Esophagus (tissue), 2 donors: ENCODE data around the gene SMIM44. TPM values are rescaled to one million over a fixed set of nuclear protein-coding genes. Genes with fewer than 3 reads are reported as not detected.

ENCODE experiments used
- H3K27ac ChIP-seq, 2 donors: one replicate each; pipeline ENCODE4 v1.5.1; 2013; ENCODE audit warnings: low read depth in 2 of 2, mild to moderate bottlenecking in 2 of 2, inconsistent platforms in 1 of 2, low read length in 1 of 2, moderate library complexity in 1 of 2
- H3K27me3 ChIP-seq, 2 donors: one replicate each; pipeline ENCODE4 v1.6.1; 2013; ENCODE audit warnings: low read length in 2 of 2, control low read depth in 1 of 2, mild to moderate bottlenecking in 1 of 2; ENCODE audit not compliant: insufficient read depth in 2 of 2, control insufficient read depth in 1 of 2
- H3K36me3 ChIP-seq, 2 donors: one replicate each; pipeline ENCODE4 v1.6.1; 2013; ENCODE audit warnings: low read length in 1 of 2; ENCODE audit not compliant: control insufficient read depth in 2 of 2, insufficient read depth in 2 of 2
- H3K4me1 ChIP-seq, 2 donors: one replicate each; pipeline ENCODE4 v1.6.1; 2013; ENCODE audit warnings: low read length in 1 of 2; ENCODE audit not compliant: control insufficient read depth in 2 of 2, insufficient read depth in 2 of 2
- H3K4me3 ChIP-seq, 2 donors: one replicate each; pipeline ENCODE4 v1.5.1; 2013; ENCODE audit warnings: low read length in 2 of 2, mild to moderate bottlenecking in 2 of 2, low read depth in 1 of 2, moderate library complexity in 1 of 2
- H3K9me3 ChIP-seq, 2 donors: one replicate each; pipeline ENCODE4 v1.6.1; 2013; ENCODE audit warnings: mild to moderate bottlenecking in 2 of 2, low read depth in 1 of 2, low read length in 1 of 2, moderate library complexity in 1 of 2; ENCODE audit not compliant: control insufficient read depth in 2 of 2, insufficient read depth in 1 of 2
- WGBS, 2 donors: extraction: QIAGEN DNeasy Blood & Tissue Kit; methylation state at CpG; one replicate each; pipeline ENCODE4 v1.1.7; 2013; 5-methylcytosine and 5-hydroxymethylcytosine counted together
- polyA plus RNA-seq, 2 donors: library from polyadenylated mRNA; stranded (reverse); fragments of 200-250 nt; gene quantifications; one replicate each; pipeline ENCODE4 v1.2.3, GENCODE V29; 2013
- donor health status: healthy with polysubstance abuse.
- donor health status: Bipolar disorder and iron deficiency.

The SMIM44 gene
- polyA plus RNA-seq, 2 donors, result not detected

GRCh38 chr19:3479177-3479833 lies 3.9 kb downstream of the SMIM44 start:
- Histone ChIP-seq H3K9me3 (no peaks in the 10 kb centered on the region), H3K4me1 (peaks cover 2 to 3% of the 10 kb centered on the region in 2 donors), H3K27me3 (peaks cover 0 to 4% of the 10 kb centered on the region in 2 donors), H3K4me3 (no peak overlapping the region), H3K36me3 (no peaks in the 10 kb centered on the region), H3K27ac (no peak overlapping the region)
- WGBS, 2 donors, result 26 to 36% methylated on average over 7 of the region's 7 CpGs

DNA sequence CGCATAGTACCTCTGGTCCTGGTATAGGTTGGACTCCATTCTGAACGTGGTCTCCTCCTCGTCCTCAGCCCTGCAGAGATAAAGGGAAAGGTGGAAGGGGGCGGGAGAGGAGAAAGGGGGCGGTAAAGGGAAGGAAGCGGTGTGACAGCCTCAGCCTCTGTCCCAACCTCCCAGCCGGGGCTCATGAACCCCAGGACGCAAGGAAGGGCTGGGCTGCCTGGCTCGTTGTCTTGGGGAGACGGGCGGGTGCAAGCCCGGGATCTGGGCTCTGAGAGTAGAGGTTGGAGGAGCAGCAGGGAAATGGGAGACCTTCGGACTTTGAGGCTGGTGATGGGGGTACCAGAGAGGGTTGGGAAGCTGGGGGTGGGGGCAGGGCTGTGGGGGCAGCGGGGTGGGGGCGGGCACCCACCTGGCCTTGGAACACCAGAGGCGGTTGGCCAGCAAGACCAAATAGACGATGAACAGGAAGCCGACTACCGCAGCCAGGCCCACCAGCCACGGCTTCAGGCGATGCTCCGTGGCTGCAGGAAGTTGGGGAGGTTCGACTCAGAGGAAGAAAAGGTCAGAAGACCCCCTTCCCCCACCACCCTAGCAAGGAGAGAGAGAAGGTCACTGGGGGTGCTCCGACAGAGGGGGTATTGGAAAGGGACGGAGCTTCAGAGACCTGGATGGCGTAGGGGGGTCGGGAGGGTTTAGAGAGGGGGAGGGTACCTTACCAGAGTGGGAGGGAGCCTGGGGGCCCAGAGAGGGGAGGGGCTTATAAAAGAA lies 4.6 kb downstream of the SMIM44 start:
- 27 to 28% methylated on average over 27 of the region's 27 CpGs for WGBS, 2 donors
- Histone ChIP-seq H3K4me3 (no peak overlapping the region), H3K27ac (no peak overlapping the region), H3K4me1 (peaks cover 2 to 3% of the 10 kb centered on the region in 2 donors), H3K36me3 (no peaks in the 10 kb centered on the region), H3K9me3 (no peaks in the 10 kb centered on the region), H3K27me3 (peaks cover 0 to 4% of the 10 kb centered on the region in 2 donors)

DNA sequence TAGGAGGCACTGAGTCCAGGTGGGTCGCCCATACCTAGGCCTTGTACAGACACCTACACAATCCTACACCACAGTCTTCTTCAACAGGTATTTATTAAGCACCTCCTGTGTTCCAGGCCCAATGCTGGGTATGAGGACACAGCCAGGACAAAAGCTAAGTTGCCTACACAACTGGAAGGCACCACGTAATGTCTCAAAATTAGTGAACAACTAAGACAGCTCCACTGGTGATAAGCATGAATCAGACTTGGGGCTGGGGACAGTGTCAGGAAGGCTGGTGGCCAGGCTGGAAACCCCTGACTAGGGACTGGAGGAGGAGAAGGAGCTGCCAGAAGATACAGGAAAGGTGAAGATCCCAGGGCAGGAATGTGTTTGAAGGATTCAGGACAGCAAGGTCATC lies 5.3 kb downstream of the SMIM44 start:
- peaks cover 2% of the 10 kb centered on the region in 2 donors for H3K4me1 ChIP-seq
- H3K27me3 ChIP-seq, result peaks cover 0 to 3% of the 10 kb centered on the region in 2 donors
- no peaks in the 10 kb centered on the region for H3K36me3 ChIP-seq
- no peak overlapping the region for H3K4me3 ChIP-seq
- no peak overlapping the region for H3K27ac ChIP-seq
- WGBS, 2 donors, result 71 to 93% methylated on average over 2 of the region's 2 CpGs
- H3K9me3 ChIP-seq, result no peaks in the 10 kb centered on the region

GRCh38 chr19:3477506-3477905 lies 5.7 kb downstream of the SMIM44 start:
- H3K27ac ChIP-seq, result no peak overlapping the region
- peaks cover 0 to 2% of the 10 kb centered on the region in 2 donors for H3K4me1 ChIP-seq
- no peak overlapping the region for H3K4me3 ChIP-seq
- no peaks in the 10 kb centered on the region for H3K36me3 ChIP-seq
- H3K27me3 ChIP-seq, result no peaks in the 10 kb centered on the region
- no peaks in the 10 kb centered on the region for H3K9me3 ChIP-seq

DNA sequence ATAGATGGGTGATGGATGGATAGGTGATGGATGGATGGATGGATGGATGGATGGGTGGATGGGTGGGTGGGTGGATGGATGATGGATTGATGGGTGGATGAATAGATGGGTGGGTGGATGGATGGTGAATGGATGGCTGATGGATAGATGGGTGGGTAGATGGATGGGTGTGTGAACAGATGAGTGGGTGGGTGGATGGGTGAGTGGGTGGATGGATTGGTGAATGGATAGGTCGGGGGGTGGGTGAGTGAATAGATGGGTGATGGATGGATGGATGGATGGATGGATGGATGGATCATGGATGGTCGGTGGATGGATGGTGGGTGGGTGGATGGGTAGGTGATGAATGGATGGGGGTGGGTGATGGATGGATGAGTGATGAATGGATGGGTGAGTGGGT lies 6.4 kb downstream of the SMIM44 start:
- H3K9me3 ChIP-seq, result no peaks in the 10 kb centered on the region
- no peaks in the 10 kb centered on the region for H3K27me3 ChIP-seq
- H3K36me3 ChIP-seq, result no peaks in the 10 kb centered on the region
- WGBS, 2 donors, result 61 to 81% methylated on average over 2 of the region's 2 CpGs
- H3K4me1 ChIP-seq, result peaks cover 0 to 2% of the 10 kb centered on the region in 2 donors
- H3K27ac ChIP-seq, result no peak overlapping the region
- no peak overlapping the region for H3K4me3 ChIP-seq

- Histone ChIP-seq H3K9me3 (no peaks in the 10 kb centered on the region), H3K4me1 (peaks cover 0 to 2% of the 10 kb centered on the region in 2 donors), H3K36me3 (no peaks in the 10 kb centered on the region), H3K27ac (no peak overlapping the region), H3K27me3 (no peaks in the 10 kb centered on the region), H3K4me3 (no peak overlapping the region)
- 76 to 79% methylated on average over 4 of the region's 4 CpGs for WGBS, 2 donors
Observed at GRCh38 chr19:3475449-3475848, 7.8 kb downstream of the SMIM44 start.

GRCh38 chr19:3474614-3475013 lies 8.6 kb downstream of the SMIM44 start:
- Histone ChIP-seq H3K9me3 (no peaks in the 10 kb centered on the region), H3K36me3 (no peaks in the 10 kb centered on the region), H3K27ac (no peak overlapping the region), H3K4me3 (no peak overlapping the region), H3K27me3 (no peaks in the 10 kb centered on the region), H3K4me1 (no peaks in the 10 kb centered on the region)
- WGBS, 2 donors, result 77 to 78% methylated on average over 2 of the region's 2 CpGs

- Histone ChIP-seq H3K36me3 (no peaks in the 10 kb centered on the region), H3K27ac (no peak overlapping the region), H3K9me3 (no peaks in the 10 kb centered on the region), H3K4me3 (no peak overlapping the region), H3K4me1 (no peaks in the 10 kb centered on the region), H3K27me3 (no peaks in the 10 kb centered on the region)
- WGBS, 2 donors, result 53 to 62% methylated on average over 8 of the region's 8 CpGs
Observed at GRCh38 chr19:3474010-3474409, 9.2 kb downstream of the SMIM44 start.

GRCh38 chr19:3471954-3472655 lies 11.1 kb downstream of the SMIM44 start:
- Histone ChIP-seq H3K36me3 (no peaks in the 10 kb centered on the region), H3K27ac (no peak overlapping the region), H3K4me1 (peaks cover 0 to 2% of the 10 kb centered on the region in 2 donors), H3K4me3 (no peak overlapping the region), H3K27me3 (no peaks in the 10 kb centered on the region), H3K9me3 (no peaks in the 10 kb centered on the region)
- 21 to 29% methylated on average over 23 to 24 of the region's 24 CpGs for WGBS, 2 donors
